Activated T-helper 1 cell treated with anti-CD3 and anti-CD28 coated beads, Interleukin-2, amount 50 U/mL, for 16 hours (primary cell): ENCODE data around the gene TCEA2.

ENCODE experiments used
- DNase-seq, 2 donors: peaks; one replicate each; pipeline ENCODE4 v3.0.0-alpha.2; 2020; ENCODE audit warnings: low read depth in 1 of 2, low spot score in 1 of 2

TCEA2 gene

GRCh38 chr20:64048402-64049044 lies 14.5 kb upstream of the TCEA2 start:
- DNase-seq: no peak

- DNase-seq: no peak
These were observed 13.7 kb upstream of the TCEA2 start, which contains the start of gene SOX18 for GRCh38 chr20:64049060-64049877. SOX18 (minus strand) TSS chr20:64049639; CDS start chr20:64049516, 123 bp downstream.

- no peak for DNase-seq
These were observed 13.1 kb upstream of the TCEA2 start for GRCh38 chr20:64049878-64050260.

GRCh38 chr20:64050261-64051032 lies 12.6 kb upstream of the TCEA2 start:
- no peak for DNase-seq

- no peak for DNase-seq
These were observed 12.0 kb upstream of the TCEA2 start for GRCh38 chr20:64051033-64051452.

- DNase-seq: no peak
These were observed 11.3 kb upstream of the TCEA2 start for GRCh38 chr20:64051561-64052325.

GRCh38 chr20:64052326-64052722 lies 10.7 kb upstream of the TCEA2 start:
- DNase-seq: no peak

- DNase-seq: no peak
These were observed 9.8 kb upstream of the TCEA2 start for GRCh38 chr20:64052987-64053840.

GRCh38 chr20:64053841-64054661 lies 8.9 kb upstream of the TCEA2 start:
- no peak for DNase-seq

GRCh38 chr20:64055396-64055892 lies 7.6 kb upstream of the TCEA2 start:
- DNase-seq: no peak

- DNase-seq: no peak
These were observed 6.9 kb upstream of the TCEA2 start for GRCh38 chr20:64055893-64056638.

GRCh38 chr20:64056639-64056888 lies 6.4 kb upstream of the TCEA2 start:
- DNase-seq: no peak

GRCh38 chr20:64056889-64057627 lies 5.9 kb upstream of the TCEA2 start:
- no peak for DNase-seq

- DNase-seq: peak; percentile 66 to 67
These were observed 5.1 kb upstream of the TCEA2 start for GRCh38 chr20:64057628-64058498.

- DNase-seq: no peak
These were observed 4.5 kb upstream of the TCEA2 start for GRCh38 chr20:64058536-64058935.

- DNase-seq: no peak
These were observed 762 bp upstream of the TCEA2 start for GRCh38 chr20:64062276-64062595.
